K562 (cell line): ENCODE data around the gene TOM1L2. TPM values are rescaled to one million over a fixed set of nuclear protein-coding genes. Genes with fewer than 3 reads are reported as not detected.

Source experiments
- ADNP ChIP-seq: fragments of 200-800 bp; sonication (Bioruptor generic); IDR thresholded peaks from 2 replicates; pipeline ENCODE4 v1.6.1; 2016; ENCODE audit warnings: missing genetic modification characterization, missing compliant biosample characterization
- BRF1 ChIP-seq: IDR thresholded peaks from 3 replicates; pipeline ENCODE4 v1.6.1; 2011; ENCODE audit warnings: borderline replicate concordance, mild to moderate bottlenecking; ENCODE audit not compliant: insufficient read length; ENCODE audit errors: extremely low read depth
- CBX3 ChIP-seq, 2 experiments: IDR thresholded peaks; 1 replicate in 1 of 2; 2 replicates in 1 of 2; pipeline ENCODE4 v1.6.1; 2012; ENCODE audit warnings: inconsistent platforms in 2 of 2, low read length in 2 of 2, borderline replicate concordance in 1 of 2, control low read depth in 1 of 2
- CREM ChIP-seq: IDR thresholded peaks from 2 replicates; pipeline ENCODE4 v1.6.1; 2014; ENCODE audit warnings: antibody characterized with exemption, low read depth
- GTF2F1 ChIP-seq: IDR thresholded peaks from 2 replicates; pipeline ENCODE4 v1.6.1; 2011; ENCODE audit warnings: low read depth, low read length, improper control_type of control experiment
- KDM5B ChIP-seq: fragments of 200-600 bp; sonication (generic); IDR thresholded peaks from 2 replicates; pipeline ENCODE4 v1.6.1; 2012; ENCODE audit warnings: low read depth, mild to moderate bottlenecking, moderate library complexity, low read length, control low read depth, inconsistent platforms; ENCODE audit not compliant: insufficient replicate concordance
- PRDM10 ChIP-seq: fragments of 450-650 bp; IDR thresholded peaks from 2 replicates; pipeline ENCODE4 v1.6.1; 2018; ENCODE audit not compliant: partially characterized antibody
- PTTG1 ChIP-seq: fragments of 450-650 bp; IDR thresholded peaks from 2 replicates; pipeline ENCODE4 v1.6.1; 2016; ENCODE audit warnings: low read depth, mild to moderate bottlenecking, missing genetic modification characterization, missing compliant biosample characterization
- TSHZ1 ChIP-seq: fragments of 250-450 bp; sonication (Bioruptor Pico); IDR thresholded peaks from 2 replicates; pipeline ENCODE4 v1.4.0; 2020; ENCODE audit warnings: mild to moderate bottlenecking, moderate library complexity
- ZBTB34 ChIP-seq: fragments of 250-450 bp; sonication (Bioruptor Pico); IDR thresholded peaks from 2 replicates; pipeline ENCODE4 v1.8.0; 2021; ENCODE audit warnings: mild to moderate bottlenecking, moderate library complexity
- ZC3H8 ChIP-seq: fragments of 450-650 bp; IDR thresholded peaks from 2 replicates; pipeline ENCODE4 v1.6.1; 2017
- ZNF518B ChIP-seq: fragments of 250-450 bp; sonication (Bioruptor Pico); IDR thresholded peaks from 2 replicates; pipeline ENCODE4 v1.5.0; 2021; ENCODE audit warnings: mild to moderate bottlenecking, moderate library complexity
- ZNF668 ChIP-seq: fragments of 250-450 bp; sonication (Bioruptor Pico); IDR thresholded peaks from 2 replicates; pipeline ENCODE4 v1.8.0; 2022; ENCODE audit warnings: mild to moderate bottlenecking, inconsistent platforms
- ZNF764 ChIP-seq: fragments of 250-450 bp; sonication (Bioruptor Pico); IDR thresholded peaks from 2 replicates; pipeline ENCODE4 v1.4.0; 2020; ENCODE audit warnings: low read depth, mild to moderate bottlenecking, moderate library complexity
- ZNF778 ChIP-seq: fragments of 450-650 bp; formaldehyde crosslinking; IDR thresholded peaks from 2 replicates; pipeline ENCODE4 v1.4.0; 2020; ENCODE audit warnings: mild to moderate bottlenecking, moderate library complexity
- ZSCAN32 ChIP-seq: fragments of 450-650 bp; formaldehyde crosslinking; IDR thresholded peaks from 2 replicates; pipeline ENCODE4 v1.4.0; 2020; ENCODE audit warnings: mild to moderate bottlenecking, moderate library complexity
- polyA plus RNA-seq, 8 experiments: library from polyadenylated mRNA; depleted of rRNA in 4 of 8; stranded (reverse) in 5 of 8; unstranded in 3 of 8; fragments of >200 nt; fragmentation: Nextera tagmentation in 2 of 8; fragmentation: Illumina TruSeq in 1 of 8; extraction: Ambion mirVana in 2 of 8; extraction: Trizol in 1 of 8; gene quantifications; 2 replicates each; pipeline versions ENCODE4 v1.2.1 to v1.2.3, GENCODE V29; 2011 to 2014; ENCODE audit warnings: inconsistent platforms in 1 of 8, missing spikeins in 1 of 8
- total RNA-seq, 7 experiments: library from RNA; depleted of rRNA in 6 of 7; stranded (reverse); fragments of >200 nt in 6 of 7; fragmentation: Illumina TruSeq in 2 of 7; extraction: Trizol in 2 of 7; gene quantifications; 2 replicates each; pipeline versions ENCODE4 v1.2.1 to v1.2.3, GENCODE V29; 2011 to 2021; ENCODE audit warnings: low replicate concordance in 1 of 7

TOM1L2 gene
- total and polyA plus RNA-seq, 9 of the 15 experiments (the other 6 are each of a cell fraction or from before 2014, with no cell fraction given), result 0.07 to 6.0 (median 2.5) TPM

- no peak for TF ChIP-seq TSHZ1 (CRISPR knock-in tag)
- no peak for TF ChIP-seq ZNF764
- no peak for TF ChIP-seq PTTG1
- no peak for TF ChIP-seq ZNF778 (CRISPR knock-in tag)
- no peak for TF ChIP-seq ZSCAN32 (CRISPR knock-in tag)
- TF ChIP-seq ADNP (tag), result no peak
- no peak for TF ChIP-seq BRF1
- no peak for TF ChIP-seq PRDM10
- TF ChIP-seq ZNF518B (CRISPR knock-in tag), result no peak
- TF ChIP-seq CREM, result peak; percentile 91
- TF ChIP-seq CBX3 (IDR thresholded peaks at IDR 0.05; ENCODE audit: borderline replicate concordance in 1 of 2, low read length in 2 of 2), result peak in 1 of 2 experiments; percentile 73; a peak in 1 of 3 replicates
- TF ChIP-seq ZC3H8, result no peak
- TF ChIP-seq ZNF668 (CRISPR knock-in tag), result no peak
- peak; percentile 88; the same call in 1 of the 2 replicates for TF ChIP-seq GTF2F1
- TF ChIP-seq ZBTB34 (CRISPR knock-in tag), result no peak
- peak; percentile 73 for TF ChIP-seq KDM5B
Measured at GRCh38 chr17:17836250-17836817, 135.9 kb downstream of the TOM1L2 start (continued).
